Neural cell (in vitro differentiated cells): ENCODE measurements around the gene DNAI4.

Experiments used
- EZH2 ChIP-seq: fragments of 200-600, 300-800 bp; shearing (Covaris generic), sonication (generic); IDR thresholded peaks from 2 replicates; pipeline ENCODE4 v1.6.1; 2014; ENCODE audit warnings: antibody characterized with exemption, low read length, borderline replicate concordance, mild to moderate bottlenecking; ENCODE audit not compliant: insufficient read depth, poor library complexity, severe bottlenecking
- MXI1 ChIP-seq: fragments of 450-650 bp; conservative IDR thresholded peaks from 2 replicates; pipeline ENCODE4 v1.6.1; 2014; ENCODE audit warnings: antibody characterized with exemption, mild to moderate bottlenecking; ENCODE audit not compliant: poor library complexity, severe bottlenecking
- SMC3 ChIP-seq: fragments of 450-650 bp; conservative IDR thresholded peaks from 2 replicates; pipeline ENCODE4 v1.6.1; 2014; ENCODE audit warnings: antibody characterized with exemption, mild to moderate bottlenecking, moderate library complexity; ENCODE audit not compliant: poor library complexity
- TAF1 ChIP-seq: IDR thresholded peaks from 2 replicates; pipeline ENCODE4 v1.6.1; 2012; ENCODE audit warnings: low read depth
- TF ChIP-seq, protein P1 (sequence below): fragments of 450-650 bp; IDR thresholded peaks from 2 replicates; pipeline ENCODE4 v1.5.1; 2014; ENCODE audit warnings: antibody characterized with exemption, mild to moderate bottlenecking, moderate library complexity; ENCODE audit not compliant: poor library complexity, severe bottlenecking

DNA sequence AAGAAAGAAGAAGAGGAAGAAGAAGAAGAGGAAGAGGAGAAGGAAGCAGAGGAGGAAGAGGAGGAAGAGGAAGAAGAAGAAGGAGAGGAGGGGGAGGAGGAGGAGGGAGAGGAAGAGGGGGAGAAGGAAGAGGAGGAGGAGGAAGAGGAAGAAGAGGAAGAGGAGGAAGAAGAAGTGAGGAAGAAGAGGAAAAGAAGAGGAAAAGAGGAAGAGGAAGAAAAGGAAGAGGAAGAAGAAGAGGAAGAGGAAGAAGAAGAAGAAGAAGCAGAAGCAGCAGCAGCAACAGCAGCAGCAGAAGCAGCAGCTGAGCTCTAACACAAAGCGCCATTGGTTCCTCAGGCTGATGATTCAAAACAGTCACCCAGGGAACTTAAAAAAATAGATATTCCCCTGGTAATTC is 34.0 kb downstream of the DNAI4 start:
- TF ChIP-seq, protein P1, sequence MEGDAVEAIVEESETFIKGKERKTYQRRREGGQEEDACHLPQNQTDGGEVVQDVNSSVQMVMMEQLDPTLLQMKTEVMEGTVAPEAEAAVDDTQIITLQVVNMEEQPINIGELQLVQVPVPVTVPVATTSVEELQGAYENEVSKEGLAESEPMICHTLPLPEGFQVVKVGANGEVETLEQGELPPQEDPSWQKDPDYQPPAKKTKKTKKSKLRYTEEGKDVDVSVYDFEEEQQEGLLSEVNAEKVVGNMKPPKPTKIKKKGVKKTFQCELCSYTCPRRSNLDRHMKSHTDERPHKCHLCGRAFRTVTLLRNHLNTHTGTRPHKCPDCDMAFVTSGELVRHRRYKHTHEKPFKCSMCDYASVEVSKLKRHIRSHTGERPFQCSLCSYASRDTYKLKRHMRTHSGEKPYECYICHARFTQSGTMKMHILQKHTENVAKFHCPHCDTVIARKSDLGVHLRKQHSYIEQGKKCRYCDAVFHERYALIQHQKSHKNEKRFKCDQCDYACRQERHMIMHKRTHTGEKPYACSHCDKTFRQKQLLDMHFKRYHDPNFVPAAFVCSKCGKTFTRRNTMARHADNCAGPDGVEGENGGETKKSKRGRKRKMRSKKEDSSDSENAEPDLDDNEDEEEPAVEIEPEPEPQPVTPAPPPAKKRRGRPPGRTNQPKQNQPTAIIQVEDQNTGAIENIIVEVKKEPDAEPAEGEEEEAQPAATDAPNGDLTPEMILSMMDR = no peak
- TF ChIP-seq MXI1 (no peak), EZH2 (no peak), SMC3 (no peak), TAF1 (no peak)
